CD14-positive monocyte (primary cell): ENCODE data around the gene ASF1B. TPM values are rescaled to one million over a fixed set of nuclear protein-coding genes. Genes with fewer than 3 reads are reported as not detected.

Source experiments
- DNase-seq, 3 donors: peaks; one replicate each; pipeline ENCODE4 v3.0.0-alpha.2; 2011 to 2022
- H2AFZ ChIP-seq: 2 replicates; pipeline ENCODE4 v1.6.0; 2012; ENCODE audit warnings: mild to moderate bottlenecking, low read depth, low read length, inconsistent platforms; ENCODE audit not compliant: insufficient read depth, poor library complexity, severe bottlenecking
- H3K27ac ChIP-seq, 2 donors: 1 replicate in 1 of 2; 2 replicates in 1 of 2; pipeline ENCODE4 v1.5.1; 2012 to 2013; ENCODE audit warnings: low read length in 2 of 2, control low read depth in 1 of 2, inconsistent platforms in 1 of 2, low read depth in 1 of 2, mild to moderate bottlenecking in 1 of 2
- H3K27me3 ChIP-seq, 2 donors: one replicate each; pipeline versions ENCODE4 v1.6.0 to v1.6.1; 2011 to 2013; ENCODE audit warnings: low read length in 2 of 2; ENCODE audit not compliant: control insufficient read depth in 2 of 2, insufficient read depth in 2 of 2
- H3K36me3 ChIP-seq, 2 donors: replicated peaks in 1 of 2; 1 replicate in 1 of 2; 2 replicates in 1 of 2; pipeline versions ENCODE4 v1.5.1 to v1.6.1; 2012 to 2013; ENCODE audit warnings: low read length in 2 of 2, control low read depth in 1 of 2, inconsistent platforms in 1 of 2, mild to moderate bottlenecking in 1 of 2; ENCODE audit not compliant: insufficient read depth in 2 of 2, control insufficient read depth in 1 of 2
- H3K4me1 ChIP-seq, 2 donors: 1 replicate in 1 of 2; 2 replicates in 1 of 2; pipeline versions ENCODE4 v1.5.1 to v1.6.1; 2012 to 2013; ENCODE audit warnings: low read length in 2 of 2, control low read depth in 1 of 2, inconsistent platforms in 1 of 2, mild to moderate bottlenecking in 1 of 2, moderate library complexity in 1 of 2; ENCODE audit not compliant: insufficient read depth in 2 of 2, control insufficient read depth in 1 of 2
- H3K4me2 ChIP-seq: replicated peaks from 2 replicates; pipeline ENCODE3; 2012; ENCODE audit warnings: low read length, moderate library complexity, mild to moderate bottlenecking; ENCODE audit not compliant: poor library complexity, severe bottlenecking; ENCODE audit errors: extremely low read depth
- H3K4me3 ChIP-seq, 3 experiments: fragments of 200-600 bp in 1 of 3; sonication (generic) in 1 of 3; replicated peaks in 1 of 3; 1 replicate in 2 of 3; 2 replicates in 1 of 3; pipeline ENCODE4 v1.5.1; 2011 to 2013; ENCODE audit warnings: low read length in 3 of 3, mild to moderate bottlenecking in 3 of 3, control low read depth in 2 of 3, low read depth in 2 of 3, inconsistent platforms in 1 of 3, moderate library complexity in 1 of 3
- H3K79me2 ChIP-seq: 2 replicates; pipeline ENCODE4 v1.6.0; 2012; ENCODE audit warnings: mild to moderate bottlenecking, control low read depth, inconsistent platforms, low read length, moderate library complexity; ENCODE audit not compliant: insufficient read depth
- H3K9ac ChIP-seq: 2 replicates; pipeline ENCODE4 v1.6.0; 2017; ENCODE audit warnings: low read length, mild to moderate bottlenecking; ENCODE audit not compliant: insufficient read depth, poor library complexity, severe bottlenecking
- H3K9me3 ChIP-seq, 2 donors: replicated peaks in 1 of 2; 1 replicate in 1 of 2; 2 replicates in 1 of 2; pipeline versions ENCODE4 v1.5.1 to v1.6.1; 2012 to 2013; ENCODE audit warnings: low read length in 2 of 2, control low read depth in 1 of 2; ENCODE audit not compliant: control insufficient read depth in 1 of 2, insufficient read depth in 1 of 2
- H4K20me1 ChIP-seq: 2 replicates; pipeline ENCODE4 v1.6.0; 2012; ENCODE audit warnings: mild to moderate bottlenecking, low read length, control low read depth, moderate library complexity; ENCODE audit not compliant: insufficient read depth
- H3K27ac Mint-ChIP-seq, 7 donors: one replicate each; pipeline ENCODE4 v1.8.0; 2020; ENCODE audit warnings: mild to moderate bottlenecking in 7 of 7, mixed read lengths in 7 of 7, moderate library complexity in 6 of 7, inconsistent platforms in 2 of 7
- H3K27me3 Mint-ChIP-seq, 3 donors: one replicate each; pipeline ENCODE4 v1.8.0; 2021 to 2022; ENCODE audit warnings: low read depth in 3 of 3, mild to moderate bottlenecking in 3 of 3, mixed read lengths in 3 of 3, moderate library complexity in 3 of 3, inconsistent platforms in 1 of 3
- H3K36me3 Mint-ChIP-seq, 2 donors: one replicate each; pipeline ENCODE4 v1.8.0; 2020; ENCODE audit warnings: mixed read lengths in 2 of 2, inconsistent platforms in 1 of 2, mild to moderate bottlenecking in 1 of 2
- H3K4me1 Mint-ChIP-seq: one replicate; pipeline ENCODE4 v1.8.0; 2020; ENCODE audit warnings: mild to moderate bottlenecking, mixed read lengths
- H3K4me3 Mint-ChIP-seq, 2 donors: one replicate each; pipeline ENCODE4 v1.8.0; 2020; ENCODE audit warnings: mild to moderate bottlenecking in 2 of 2, mixed read lengths in 2 of 2, moderate library complexity in 1 of 2
- H3K9me3 Mint-ChIP-seq, 7 donors: one replicate each; pipeline ENCODE4 v1.8.0; 2020 to 2022; ENCODE audit warnings: mixed read lengths in 7 of 7, mild to moderate bottlenecking in 6 of 7, moderate library complexity in 6 of 7, inconsistent platforms in 2 of 7
- CTCF ChIP-seq: fragments of 200-600 bp; IDR thresholded peaks from one replicate; pipeline ENCODE4 v1.8.0; 2022; ENCODE audit warnings: antibody characterized with exemption, mild to moderate bottlenecking
- WGBS: methylation state at CpG from one replicate; pipeline ENCODE4 v1.1.5; 2013; ENCODE audit warnings: missing lambda C conversion rate; ENCODE audit not compliant: insufficient coverage; 5-methylcytosine and 5-hydroxymethylcytosine counted together
- intact Hi-C, 2 donors: fragments of 100-400 bp; cut with micrococcal nuclease; formaldehyde crosslinking; loops; one replicate each; pipeline versions ENCODE4 v1.15.0 to v1.15.1; 2023
- polyA plus RNA-seq, 3 donors: library from polyadenylated mRNA; depleted of rRNA in 1 of 3; unstranded in 2 of 3; stranded (reverse) in 1 of 3; fragments of 300-500 nt in 2 of 3; fragments of >200 nt in 1 of 3; fragmentation: Illumina TruSeq in 2 of 3; gene quantifications; 1 replicate in 2 of 3; 2 replicates in 1 of 3; pipeline ENCODE4 v1.2.3, GENCODE V29; 2012 to 2021

The ASF1B gene
- polyA plus RNA-seq, 3 donors, result 6.3 to 13.4 (median 9.2) TPM

GRCh38 chr19:14168259-14168972 lies 32.0 kb upstream of the ASF1B start:
- DNase-seq, result no peak
- Histone ChIP-seq H3K4me3 (peak overlapping the region in 1 of 3 experiments; percentile 70), H3K27me3 (peaks cover 0 to 2% of the 10 kb centered on the region in 2 donors), H3K27ac (peak overlapping the region; percentile 46 to 73), H3K4me2 (peak overlapping the region; percentile 73), H3K36me3 (no peaks in the 10 kb centered on the region), H3K9ac (peak overlapping the region; percentile 57), H3K9me3 (no peaks in the 10 kb centered on the region), H2AFZ (no peak overlapping the region), H4K20me1 (peaks cover 9% of the 10 kb centered on the region), H3K4me1 (peaks cover 28 to 31% of the 10 kb centered on the region in 2 donors), H3K79me2 (no peaks in the 10 kb centered on the region)
- H3K36me3 Mint-ChIP-seq, result peaks cover 4 to 8% of the 10 kb centered on the region in 2 donors
- TF ChIP-seq CTCF, result no peak
- intact Hi-C loops, result no loop called here
- peaks cover 0 to 9% (median 4%) of the 10 kb centered on the region in 7 donors for H3K9me3 Mint-ChIP-seq
- H3K4me3 Mint-ChIP-seq, result peak overlapping the region; percentile 47 to 69
- peak overlapping the region in 3 of 7 donors; percentile 32 to 72 (median 43) for H3K27ac Mint-ChIP-seq
- peaks cover 7 to 19% (median 8%) of the 10 kb centered on the region in 3 donors for H3K27me3 Mint-ChIP-seq
- 89% methylated on average over 18 of the region's 19 CpGs for WGBS
- peaks cover 34% of the 10 kb centered on the region for H3K4me1 Mint-ChIP-seq

- peaks cover 0 to 9% (median 4%) of the 10 kb centered on the region in 7 donors for H3K9me3 Mint-ChIP-seq
- peak; percentile 58 to 68 (median 66) for DNase-seq
- Histone ChIP-seq H3K36me3 (no peaks in the 10 kb centered on the region), H3K9ac (peak overlapping the region; percentile 57), H3K27ac (peak overlapping the region; percentile 46 to 73), H3K4me3 (peak overlapping the region in 1 of 3 experiments; percentile 70), H2AFZ (peak overlapping the region; percentile 64), H3K4me2 (peak overlapping the region; percentile 73), H4K20me1 (peaks cover 9% of the 10 kb centered on the region), H3K9me3 (no peaks in the 10 kb centered on the region), H3K27me3 (peaks cover 0 to 2% of the 10 kb centered on the region in 2 donors), H3K79me2 (no peaks in the 10 kb centered on the region), H3K4me1 (peaks cover 28 to 31% of the 10 kb centered on the region in 2 donors)
- H3K27me3 Mint-ChIP-seq, result peaks cover 7 to 19% (median 10%) of the 10 kb centered on the region in 3 donors
- intact Hi-C loops, result no loop called here
- peak overlapping the region; percentile 76 to 90 (median 87) for H3K27ac Mint-ChIP-seq
- TF ChIP-seq CTCF, result no peak
- H3K4me1 Mint-ChIP-seq, result peaks cover 34% of the 10 kb centered on the region
- H3K4me3 Mint-ChIP-seq, result peak overlapping the region; percentile 74 to 80
- WGBS, result 12% methylated on average over 8 of the region's 18 CpGs
- peaks cover 5 to 8% of the 10 kb centered on the region in 2 donors for H3K36me3 Mint-ChIP-seq
These were observed 31.3 kb upstream of the ASF1B start for GRCh38 chr19:14167576-14168138.
